GM06990 (cell line): ENCODE data around the gene PPL.

Source experiments
- DNase-seq: peaks from one replicate; pipeline ENCODE4 v3.0.0-alpha.2; 2011; ENCODE audit not compliant: insufficient read length; ENCODE audit errors: extremely low read depth
- H3K27me3 ChIP-seq: replicated peaks from 2 replicates; pipeline ENCODE4 v1.6.0; 2011; ENCODE audit warnings: low read length; ENCODE audit not compliant: control insufficient read depth, insufficient read depth
- H3K36me3 ChIP-seq: 2 replicates; pipeline ENCODE4 v1.5.1; 2011; ENCODE audit warnings: low read length; ENCODE audit not compliant: control insufficient read depth, insufficient read depth
- H3K4me3 ChIP-seq: replicated peaks from 2 replicates; pipeline ENCODE4 v1.5.1; 2011; ENCODE audit warnings: low read depth, mild to moderate bottlenecking, control low read depth, low read length
- CTCF ChIP-seq: IDR thresholded peaks from 2 replicates; pipeline ENCODE4 v1.5.1; 2011; ENCODE audit warnings: low read length, control low read depth, mild to moderate bottlenecking, inconsistent platforms; ENCODE audit not compliant: insufficient read depth, poor library complexity, severe bottlenecking

Gene PPL

GRCh38 chr16:4936991-4937781 lies at the start of gene PPL:
PPL (minus strand) TSS chr16:4937148; CDS start chr16:4937045, 103 bp downstream.
- no peaks in the 10 kb centered on the region for H3K36me3 ChIP-seq
- TF ChIP-seq CTCF: no peak
- peak within 1 kb of the TSS; percentile 41 for H3K4me3 ChIP-seq
- peak; percentile 40 for DNase-seq
- no peaks in the 10 kb centered on the region; the same call in 1 of the 2 replicates for H3K27me3 ChIP-seq

GRCh38 chr16:4984174-4984990 lies 47.4 kb upstream of the PPL start:
- Histone ChIP-seq H3K36me3 (no peaks in the 10 kb centered on the region), H3K4me3 (no peak overlapping the region), H3K27me3 (no peaks in the 10 kb centered on the region; the same call in 1 of the 2 replicates)
- no peak for DNase-seq
- no peak for TF ChIP-seq CTCF

GRCh38 chr16:4982056-4982867 lies 45.3 kb upstream of the PPL start:
- no peaks in the 10 kb centered on the region; the same call in 1 of the 2 replicates for H3K27me3 ChIP-seq
- no peak for TF ChIP-seq CTCF
- no peak overlapping the region for H3K4me3 ChIP-seq
- no peaks in the 10 kb centered on the region for H3K36me3 ChIP-seq
- no peak for DNase-seq

- DNase-seq: no peak
- no peak for TF ChIP-seq CTCF
- no peaks in the 10 kb centered on the region; the same call in 1 of the 2 replicates for H3K27me3 ChIP-seq
- no peaks in the 10 kb centered on the region for H3K36me3 ChIP-seq
- no peak overlapping the region for H3K4me3 ChIP-seq
Observed at GRCh38 chr16:4981473-4981872, 44.5 kb upstream of the PPL start.

GRCh38 chr16:4980691-4981090 lies 43.7 kb upstream of the PPL start:
- H3K36me3 ChIP-seq: no peaks in the 10 kb centered on the region
- DNase-seq: no peak
- no peak for TF ChIP-seq CTCF
- H3K27me3 ChIP-seq: no peaks in the 10 kb centered on the region; the same call in 1 of the 2 replicates
- no peak overlapping the region for H3K4me3 ChIP-seq
